AML-193 (cell line): ENCODE results near the gene FAM222B.
A peak's percentile ranks its signal among the peaks of the same experiment; 100 is the strongest.
"Not testable (repeated sequence)": the region's sequence is repeated elsewhere in the genome, so short reads cannot be mapped to it uniquely, and the experiment has no call there.

Experiments used
- DNase-seq, 2 experiments: peaks; one replicate each; lab custom pipeline; 2025; lab: John Stamatoyannopoulos, UW

FAM222B gene

DNA sequence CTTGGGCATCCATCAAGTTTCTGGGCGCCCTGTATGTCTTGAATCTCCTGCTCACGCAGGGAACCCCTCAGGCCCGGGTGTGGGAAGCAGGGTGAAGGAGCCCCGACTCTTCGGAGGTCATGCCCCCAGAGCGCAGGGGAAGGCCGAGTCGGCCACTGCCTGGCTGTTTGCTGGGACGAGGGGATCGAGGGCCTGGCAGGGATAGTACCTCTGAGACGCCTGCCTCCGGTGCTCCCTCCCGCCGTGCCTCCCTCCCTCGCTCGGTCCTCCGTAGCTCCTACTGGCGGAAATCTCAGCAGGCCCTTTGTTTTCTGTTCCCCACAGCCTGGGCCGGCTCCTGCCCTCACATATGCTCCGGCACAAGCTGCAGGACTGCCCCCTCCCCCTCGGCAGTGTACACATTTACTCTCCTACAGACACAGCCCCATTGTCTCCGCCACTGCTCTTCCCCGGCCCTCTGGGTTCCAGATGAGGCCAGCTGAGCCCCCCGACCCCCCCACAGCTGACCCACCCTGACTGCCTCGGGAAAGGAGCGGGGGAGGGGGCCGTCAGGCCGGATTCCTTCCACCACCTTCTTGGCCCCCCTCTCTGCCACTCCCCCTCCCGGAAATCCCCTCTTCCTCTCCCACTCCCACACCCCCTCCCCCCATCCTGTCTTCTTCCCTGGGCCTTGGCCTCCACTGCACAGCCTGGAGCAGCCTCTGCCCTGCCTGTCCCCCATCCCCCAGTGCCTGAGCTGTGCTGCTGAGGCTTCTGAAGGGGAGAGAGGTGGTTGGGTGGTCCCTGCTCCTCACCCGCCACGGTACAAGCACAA lies 97.4 kb downstream of the FAM222B start:
- DNase-seq, result no peak

DNA sequence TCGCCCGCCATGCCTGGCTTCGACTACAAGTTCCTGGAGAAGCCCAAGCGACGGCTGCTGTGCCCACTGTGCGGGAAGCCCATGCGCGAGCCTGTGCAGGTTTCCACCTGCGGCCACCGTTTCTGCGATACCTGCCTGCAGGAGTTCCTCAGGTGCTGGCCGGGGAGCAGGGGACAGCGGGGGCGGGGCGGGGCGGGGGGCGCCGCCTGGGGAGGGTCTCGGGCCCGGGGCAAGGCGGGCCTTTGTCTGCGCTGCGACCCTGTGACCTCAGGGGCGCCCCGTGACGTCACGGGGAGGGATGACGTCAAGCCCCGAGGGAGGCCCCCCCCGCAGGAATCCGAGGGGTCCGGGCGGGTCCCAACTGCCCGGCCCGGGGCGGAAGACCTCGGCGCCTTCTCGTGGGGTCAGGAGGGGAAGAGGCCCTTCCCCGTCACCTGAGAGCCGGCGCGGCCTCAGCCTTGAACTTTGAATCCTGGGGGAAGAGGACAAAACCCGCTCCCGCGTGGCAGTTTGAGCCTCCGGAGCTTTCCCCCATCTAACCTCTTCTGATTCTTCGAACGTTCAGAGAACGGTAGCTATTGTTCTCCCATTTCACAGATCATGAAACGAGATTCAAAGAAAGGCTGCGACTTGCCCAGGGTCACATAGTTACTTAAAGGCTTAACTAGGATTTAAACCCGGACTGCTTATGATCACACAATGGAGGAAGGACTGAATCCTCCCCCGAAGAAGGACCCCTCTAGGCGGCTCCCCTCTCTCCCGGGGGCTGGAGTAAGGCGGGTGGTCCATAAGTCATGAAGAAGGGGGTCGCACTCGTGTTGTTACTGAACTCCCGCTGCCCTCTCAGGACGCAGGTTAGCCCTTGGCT lies 98.3 kb downstream of the FAM222B start:
- DNase-seq, result peak in 1 of 2 experiments; percentile 25

DNA sequence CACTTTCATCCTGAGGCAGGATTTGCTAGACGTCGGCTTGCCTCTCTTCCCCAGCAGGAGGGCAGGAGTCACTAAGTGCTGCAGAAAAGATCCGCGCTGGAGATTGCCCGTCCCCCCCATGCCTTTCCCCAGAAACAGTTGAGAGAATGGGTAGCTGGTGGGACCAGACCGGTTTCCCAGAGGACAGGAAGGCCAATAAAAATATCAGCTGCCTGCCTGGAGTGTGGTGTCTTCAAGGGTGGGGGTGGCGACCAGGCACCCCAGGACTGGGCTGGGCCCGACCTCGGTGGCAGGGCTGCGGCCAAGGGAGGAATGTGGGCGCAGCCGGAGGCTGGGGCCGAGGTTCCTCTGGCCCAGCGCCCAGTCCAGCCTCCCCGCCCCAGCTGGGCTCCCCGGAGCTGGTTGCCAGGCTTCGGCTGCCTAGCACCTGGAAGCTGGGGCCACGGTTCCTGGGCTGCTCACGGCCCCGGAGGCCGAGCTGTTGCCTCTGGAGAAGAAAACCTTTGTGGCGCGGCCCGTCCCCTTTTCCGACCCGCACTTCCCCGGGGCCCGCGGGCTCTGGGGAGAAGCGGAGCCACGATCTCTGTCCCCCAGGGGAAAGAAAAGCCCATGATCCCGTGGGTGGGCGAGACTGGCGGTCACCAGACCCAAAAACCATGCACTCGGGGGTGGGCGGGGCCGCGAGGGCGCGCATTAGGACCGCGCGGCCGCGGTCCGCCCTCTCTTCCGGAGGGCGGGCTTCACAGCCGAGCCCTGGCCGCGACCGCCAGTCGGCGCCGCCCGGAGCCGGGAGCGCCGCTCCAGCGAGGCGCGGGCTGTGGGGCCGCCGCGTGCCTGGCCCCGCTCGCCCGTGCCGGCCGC lies 99.1 kb downstream of the FAM222B start, which contains the start of gene TRAF4:
Gene TRAF4 (plus strand): TSS at position 769 of the 861 bp plus-strand sequence. CDS start 102 bp downstream, outside the sequence.
- peak; percentile 68 to 80 for DNase-seq

DNA sequence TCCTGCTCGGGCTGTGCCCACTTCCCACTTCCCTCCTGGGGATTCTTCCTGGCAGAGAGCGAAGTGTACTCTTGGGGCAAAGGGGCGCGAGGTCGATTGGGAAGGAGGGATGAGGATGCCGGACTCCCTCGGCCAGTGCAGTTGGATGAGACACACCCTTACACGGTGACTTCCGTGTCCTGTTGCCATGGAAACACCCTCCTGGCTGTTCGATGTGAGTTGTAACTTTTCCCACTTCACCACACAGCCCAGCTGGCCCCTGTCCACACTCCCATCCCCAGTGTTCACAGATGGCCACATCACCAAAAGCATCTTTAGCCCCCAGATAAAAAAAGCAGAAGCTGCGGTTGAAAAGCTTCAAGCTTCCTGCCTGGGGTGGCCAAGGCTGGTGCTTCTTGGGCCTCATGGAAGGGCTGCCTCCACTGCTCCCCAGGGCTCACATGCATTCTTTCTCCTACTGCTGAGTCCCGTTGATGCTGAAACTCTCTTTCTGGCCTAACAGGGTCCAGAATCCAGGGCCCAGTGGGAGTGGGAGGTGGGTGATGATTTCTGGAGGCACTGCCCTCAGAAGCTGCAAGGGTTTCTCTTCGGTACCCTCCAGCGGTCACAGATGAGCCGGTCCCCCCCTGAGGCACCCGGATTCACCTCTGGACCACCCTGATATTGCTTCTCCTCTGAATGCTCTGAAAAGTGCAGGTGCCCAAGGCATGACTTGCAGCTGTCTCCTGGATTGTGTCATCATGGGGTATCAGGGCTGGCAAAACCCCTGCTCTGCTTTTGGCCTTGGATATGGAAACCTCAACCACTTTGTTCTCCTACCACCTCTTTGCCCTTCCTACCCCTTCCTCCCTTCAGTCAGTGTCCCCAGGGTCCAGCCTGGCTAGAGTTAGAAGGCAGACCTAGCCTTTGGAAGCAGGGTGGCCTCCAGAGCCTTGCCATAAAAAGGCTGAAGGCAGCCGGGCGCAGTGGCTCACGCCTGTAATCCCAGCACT lies 100.9 kb downstream of the FAM222B start:
- DNase-seq, result peak; percentile 93 to 97

DNA sequence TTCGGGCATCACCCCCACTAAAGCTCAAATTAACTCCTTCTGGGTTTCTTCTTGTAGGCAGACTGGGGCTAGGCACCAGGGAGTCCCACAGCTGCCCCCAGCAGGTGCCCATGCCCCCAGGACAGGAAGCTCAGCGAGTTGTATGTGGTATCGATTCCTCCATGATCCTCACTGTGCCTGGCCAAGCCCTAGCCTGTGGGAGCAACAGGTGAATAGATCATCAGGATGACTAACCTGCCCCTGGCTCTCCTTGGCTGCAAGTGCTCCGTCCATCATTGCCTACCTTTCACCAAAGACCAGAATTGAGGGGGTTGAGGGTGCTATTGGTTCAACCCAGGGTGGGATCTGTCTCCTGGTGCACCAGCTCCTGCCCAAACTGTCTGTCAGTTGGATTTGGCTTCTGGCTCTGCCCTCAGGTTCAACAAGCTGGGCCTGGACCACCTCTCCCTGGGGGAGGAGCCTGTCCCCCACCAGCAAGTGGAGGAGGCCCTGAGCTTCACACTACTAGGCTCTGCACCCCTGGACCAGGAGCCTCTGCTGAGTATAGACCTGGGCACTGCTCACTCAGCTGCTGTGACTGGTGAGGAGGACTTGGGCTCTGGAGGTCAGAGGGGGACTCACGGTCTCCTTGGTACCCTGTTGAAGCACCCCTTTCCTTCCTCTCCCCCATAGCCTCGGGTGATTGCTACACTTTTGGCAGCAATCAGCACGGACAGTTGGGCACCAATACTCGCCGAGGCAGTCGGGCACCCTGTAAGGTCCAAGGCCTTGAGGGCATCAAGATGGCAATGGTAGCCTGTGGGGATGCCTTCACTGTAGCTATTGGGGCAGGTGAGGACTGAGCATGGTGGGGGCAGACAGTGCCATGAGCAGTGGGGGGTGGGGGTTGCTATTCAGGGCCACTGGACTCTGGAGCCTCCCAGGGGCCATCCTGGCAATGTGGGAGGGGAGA lies 101.9 kb downstream of the FAM222B start:
- DNase-seq, result no peak

DNA sequence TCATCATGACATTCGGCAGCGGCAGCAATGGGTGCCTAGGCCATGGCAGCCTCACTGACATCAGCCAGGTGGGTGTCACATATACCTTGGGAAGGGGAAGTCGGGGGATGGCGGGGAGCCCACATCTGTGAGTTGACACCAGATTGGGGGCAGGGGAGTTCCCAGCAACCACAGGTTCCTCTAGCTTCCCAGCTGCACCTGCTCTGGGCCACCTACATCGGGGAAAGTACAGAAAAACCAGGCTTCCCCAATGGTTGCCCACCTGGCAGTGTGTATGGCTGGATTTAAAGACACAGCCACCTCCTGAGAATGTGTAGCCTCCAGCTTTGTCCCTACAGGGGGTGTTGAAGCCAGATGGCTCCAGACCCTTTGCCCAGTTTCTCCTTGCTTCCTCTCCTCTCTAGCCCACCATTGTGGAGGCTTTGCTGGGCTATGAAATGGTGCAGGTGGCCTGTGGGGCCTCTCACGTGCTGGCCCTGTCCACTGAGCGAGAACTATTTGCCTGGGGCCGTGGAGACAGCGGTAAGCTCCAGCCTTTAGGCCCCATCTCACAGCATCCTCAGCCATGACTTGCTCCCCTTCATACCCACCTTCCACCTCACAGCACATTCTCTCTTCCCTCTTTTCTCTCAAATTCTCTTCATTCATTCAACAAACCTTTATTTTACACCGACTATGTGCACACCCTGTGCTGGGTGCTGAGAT lies 103.8 kb downstream of the FAM222B start:
- DNase-seq, result no peak

DNA sequence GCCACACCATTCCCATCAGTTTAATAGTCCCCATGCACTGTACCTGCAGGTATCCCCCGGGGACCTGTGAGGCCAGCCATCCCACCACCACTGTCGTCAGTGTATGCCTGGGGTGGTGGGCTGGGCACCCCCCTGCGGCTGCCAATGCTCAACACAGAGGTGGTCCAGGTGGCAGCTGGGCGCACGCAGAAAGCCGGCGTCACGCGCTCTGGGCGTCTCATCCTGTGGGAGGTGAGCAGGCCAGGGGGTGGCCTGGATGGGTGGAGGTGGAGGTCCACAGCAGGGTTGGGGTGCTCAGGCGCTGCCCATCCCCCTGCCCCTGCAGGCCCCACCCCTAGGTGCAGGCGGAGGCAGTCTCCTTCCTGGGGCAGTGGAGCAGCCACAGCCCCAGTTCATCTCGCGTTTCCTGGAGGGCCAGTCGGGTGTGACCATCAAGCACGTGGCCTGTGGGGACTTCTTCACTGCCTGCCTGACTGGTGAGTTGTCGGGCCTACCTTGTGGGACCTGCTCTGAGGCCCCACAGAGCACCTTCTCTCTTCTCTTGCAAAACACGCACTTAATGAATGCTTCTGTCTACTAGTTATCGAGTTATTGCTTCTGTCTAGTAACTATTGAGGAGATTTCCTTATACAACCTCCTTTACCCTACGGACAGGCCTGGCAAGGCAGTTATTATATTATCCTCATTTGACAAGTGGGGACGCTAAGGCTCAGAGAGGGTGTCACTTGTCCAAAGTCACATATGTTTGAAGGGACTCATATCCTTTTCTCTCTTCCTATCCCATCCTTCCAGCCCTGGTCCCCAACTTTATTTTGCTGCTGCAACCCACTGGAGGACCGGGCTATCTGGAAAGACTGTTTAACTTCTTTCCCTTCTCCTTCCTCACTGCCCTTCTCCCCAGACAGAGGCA lies 104.6 kb downstream of the FAM222B start:
- no peak for DNase-seq

DNA sequence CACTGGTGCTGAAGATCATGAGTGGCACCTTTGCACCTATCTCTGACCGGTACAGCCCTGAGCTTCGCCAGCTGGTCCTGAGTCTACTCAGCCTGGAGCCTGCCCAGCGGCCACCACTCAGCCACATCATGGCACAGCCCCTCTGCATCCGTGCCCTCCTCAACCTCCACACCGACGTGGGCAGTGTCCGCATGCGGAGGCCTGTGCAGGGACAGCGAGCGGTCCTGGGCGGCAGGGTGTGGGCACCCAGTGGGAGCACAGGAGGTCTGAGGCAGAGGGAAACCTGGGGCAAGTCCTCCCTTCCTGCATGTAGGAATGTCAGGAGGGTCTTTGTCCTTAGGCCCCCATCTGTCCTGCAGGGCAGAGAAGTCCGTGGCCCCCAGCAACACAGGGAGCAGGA lies 105.3 kb downstream of the FAM222B start:
- DNase-seq, result no peak

DNA sequence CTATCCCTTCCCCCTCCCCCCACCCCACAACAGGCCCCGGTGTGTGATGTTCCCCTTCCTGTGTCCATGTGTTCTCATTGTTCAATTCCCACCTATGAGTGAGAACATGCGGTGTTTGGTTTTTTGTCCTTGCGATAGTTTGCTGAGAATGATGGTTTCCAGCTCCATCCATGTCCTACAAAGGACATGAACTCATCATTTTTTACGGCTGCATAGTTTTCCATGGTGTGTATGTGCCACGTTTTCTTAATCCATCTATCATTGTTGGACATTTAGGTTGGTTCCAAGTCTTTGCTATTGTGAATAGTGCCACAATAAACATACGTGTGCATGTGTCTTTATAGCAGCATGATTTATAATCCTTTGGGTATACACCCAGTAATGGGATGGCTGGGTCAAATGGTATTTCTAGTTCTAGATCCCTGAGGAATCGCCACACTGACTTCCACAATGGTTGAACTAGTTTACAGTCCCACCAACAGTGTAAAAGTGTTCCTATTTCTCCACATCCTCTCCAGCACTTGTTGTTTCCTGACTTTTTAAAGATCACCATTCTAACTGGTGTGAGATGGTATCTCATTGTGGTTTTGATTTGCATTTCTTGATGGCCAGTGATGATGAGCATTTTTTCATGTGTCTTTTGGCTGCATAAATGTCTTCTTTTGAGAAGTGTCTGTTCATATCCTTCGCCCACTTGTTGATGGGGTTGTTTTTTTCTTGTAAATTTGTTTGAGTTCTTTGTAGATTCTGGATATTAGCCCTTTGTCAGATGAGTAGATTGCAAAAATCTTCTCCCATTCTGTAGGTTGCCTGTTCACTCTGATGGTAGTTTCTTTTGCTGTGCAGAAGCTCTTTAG lies 106.4 kb downstream of the FAM222B start:
- DNase-seq, result not testable (repeated sequence)

DNA sequence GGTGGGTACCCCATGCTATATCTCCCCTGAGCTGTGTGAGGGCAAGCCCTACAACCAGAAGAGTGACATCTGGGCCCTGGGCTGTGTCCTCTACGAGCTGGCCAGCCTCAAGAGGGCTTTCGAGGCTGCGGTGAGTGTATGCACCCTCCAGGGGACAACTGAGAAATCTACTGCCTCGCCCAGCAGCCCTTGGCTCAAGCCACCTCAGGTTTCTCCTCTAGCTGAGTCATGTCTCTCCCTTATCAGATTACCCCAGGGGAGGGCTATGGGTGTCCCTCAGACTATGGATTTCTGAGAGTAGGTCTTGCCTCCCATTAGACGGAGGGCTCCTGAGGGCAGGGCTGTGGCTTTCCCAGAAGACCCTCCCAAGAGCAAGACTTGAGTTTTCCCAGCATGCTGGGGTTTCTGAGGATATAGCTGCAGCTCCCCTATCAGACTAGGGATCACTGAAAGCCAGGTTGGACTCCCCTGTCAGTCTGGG lies 107.3 kb downstream of the FAM222B start:
- no peak for DNase-seq

DNA sequence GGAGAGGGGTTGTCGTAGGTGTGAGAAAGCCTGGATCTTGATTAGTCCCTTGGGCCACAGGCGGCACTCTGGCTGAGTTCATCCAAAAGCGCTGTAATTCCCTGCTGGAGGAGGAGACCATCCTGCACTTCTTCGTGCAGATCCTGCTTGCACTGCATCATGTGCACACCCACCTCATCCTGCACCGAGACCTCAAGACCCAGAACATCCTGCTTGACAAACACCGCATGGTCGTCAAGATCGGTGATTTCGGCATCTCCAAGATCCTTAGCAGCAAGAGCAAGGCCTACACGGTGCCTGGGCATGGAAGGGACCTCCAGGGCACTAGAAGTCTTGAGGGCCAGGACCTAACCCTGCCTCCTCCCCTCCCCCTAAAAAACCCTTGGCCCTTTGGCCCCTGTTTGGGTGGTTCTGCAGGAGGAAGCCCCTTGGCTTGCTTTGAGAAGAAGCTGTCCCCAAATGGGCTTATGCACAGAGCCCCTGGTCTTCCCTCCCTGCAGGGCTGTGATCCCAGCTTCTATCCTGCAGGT lies 107.8 kb downstream of the FAM222B start:
- no peak for DNase-seq

DNA sequence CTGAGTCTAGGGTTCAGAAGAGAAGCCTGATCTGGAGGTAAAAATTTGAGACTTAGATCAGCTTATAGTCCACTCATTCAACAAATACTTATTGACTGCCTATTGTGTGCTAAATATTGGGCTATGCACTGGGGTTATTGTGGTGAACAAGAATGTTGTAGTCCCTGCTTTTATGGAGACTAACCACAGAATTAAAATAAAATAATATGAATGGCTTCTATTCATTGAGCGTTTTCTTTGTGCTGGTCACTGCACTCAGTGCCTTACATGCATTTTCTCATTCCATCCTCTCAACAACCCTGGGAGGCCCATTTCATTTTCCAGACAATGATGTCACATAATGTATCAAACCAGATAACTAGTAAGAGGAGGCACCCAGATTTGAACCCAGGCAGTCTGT lies 109.2 kb downstream of the FAM222B start:
- DNase-seq, result no peak

DNA sequence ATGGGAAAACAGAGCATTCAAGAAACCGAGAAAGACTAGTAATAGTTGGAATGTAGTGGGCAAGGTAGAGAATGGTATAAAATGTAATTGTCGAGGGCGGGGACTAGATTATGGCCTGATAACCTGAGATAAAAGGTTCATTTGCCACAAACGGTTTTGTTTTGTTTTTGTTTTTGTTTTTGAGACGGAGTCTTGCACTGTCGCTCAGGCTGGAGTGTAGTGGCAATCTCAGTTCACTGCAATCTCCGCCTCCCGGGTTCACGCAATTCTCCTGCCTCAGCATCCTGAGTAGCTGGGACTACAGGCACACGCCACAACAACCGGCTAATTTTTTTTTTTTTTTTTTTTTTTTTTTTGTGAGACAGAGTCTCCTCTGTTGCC lies 112.7 kb downstream of the FAM222B start:
- DNase-seq, result no peak

DNA sequence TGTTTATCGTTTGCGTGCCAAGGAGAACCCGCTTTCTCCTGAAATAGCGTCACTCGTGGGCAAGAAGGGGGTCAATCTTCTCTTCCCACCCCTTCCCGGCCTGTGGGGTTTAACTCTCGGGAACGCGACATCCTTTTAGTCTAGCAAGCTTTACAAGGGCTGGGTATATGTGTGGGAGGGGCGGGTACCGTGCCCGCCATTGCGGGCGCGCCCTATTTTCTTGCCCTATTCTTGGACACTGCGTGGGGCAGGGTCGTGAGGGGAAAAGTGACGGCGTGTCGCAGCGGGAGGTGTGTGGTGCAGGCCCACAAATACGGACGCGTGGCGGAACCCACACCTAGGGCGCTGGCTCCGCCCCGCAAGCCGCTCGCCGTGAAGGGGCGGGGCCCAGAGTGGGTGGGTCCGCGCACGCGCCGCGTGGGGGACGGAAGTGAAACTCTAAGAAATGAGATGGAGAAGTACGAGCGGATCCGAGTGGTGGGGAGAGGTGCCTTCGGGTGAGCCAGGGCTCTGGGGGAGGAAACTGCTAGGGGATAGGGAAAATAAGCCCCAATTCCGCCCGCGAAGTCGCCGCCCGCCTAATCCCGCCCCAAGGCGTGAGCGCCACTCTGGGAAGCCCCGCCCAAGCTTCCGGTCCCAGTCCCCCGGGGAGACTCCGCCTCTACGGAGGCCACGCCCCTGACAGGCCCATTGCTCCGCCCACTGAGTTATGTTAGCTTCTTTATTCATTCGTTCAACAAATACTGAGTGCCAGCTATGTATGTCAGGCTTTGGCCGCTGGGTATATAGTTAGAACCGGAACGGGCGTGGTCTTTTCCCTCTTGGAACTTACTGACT lies 114.0 kb downstream of the FAM222B start, which contains the start of gene NEK8:
Gene NEK8 (plus strand): TSS at position 425 of the 837 bp plus-strand sequence. CDS start 26 bp downstream, at position 451.
- peak; percentile 98 for DNase-seq
